ENCODE results near the gene CSH2.

Gene CSH2

DNA sequence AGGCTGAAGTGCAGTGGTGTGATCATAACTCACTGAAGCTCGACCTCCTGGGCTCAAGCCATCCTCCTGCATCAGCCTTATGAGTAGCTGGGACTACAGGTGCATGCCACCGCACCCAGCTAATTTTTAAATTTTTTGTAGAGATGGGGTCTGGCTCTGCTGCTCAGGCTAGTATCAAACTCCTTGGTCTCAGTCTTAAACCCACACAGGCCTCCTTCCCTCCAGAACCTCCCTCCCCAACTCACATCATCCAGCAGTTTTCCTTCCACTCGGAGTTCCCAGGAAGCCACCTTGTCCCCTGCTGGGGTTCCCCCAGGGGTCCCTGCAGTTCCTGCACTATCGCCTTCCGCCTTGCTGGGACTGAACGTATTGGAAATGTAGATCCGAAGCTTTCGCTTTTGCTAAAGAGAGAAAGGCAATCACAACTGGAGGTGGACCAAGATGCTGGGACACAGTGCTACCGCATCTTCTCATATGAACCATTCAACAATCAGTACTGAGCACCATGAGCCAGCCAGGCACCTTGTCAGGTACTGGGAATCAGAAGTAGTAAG lies 38.2 kb downstream of the CSH2 start:
- DNase-seq (ENCODE audit: low read depth in 1 of 2, low spot score in 1 of 2) = no peak

DNA sequence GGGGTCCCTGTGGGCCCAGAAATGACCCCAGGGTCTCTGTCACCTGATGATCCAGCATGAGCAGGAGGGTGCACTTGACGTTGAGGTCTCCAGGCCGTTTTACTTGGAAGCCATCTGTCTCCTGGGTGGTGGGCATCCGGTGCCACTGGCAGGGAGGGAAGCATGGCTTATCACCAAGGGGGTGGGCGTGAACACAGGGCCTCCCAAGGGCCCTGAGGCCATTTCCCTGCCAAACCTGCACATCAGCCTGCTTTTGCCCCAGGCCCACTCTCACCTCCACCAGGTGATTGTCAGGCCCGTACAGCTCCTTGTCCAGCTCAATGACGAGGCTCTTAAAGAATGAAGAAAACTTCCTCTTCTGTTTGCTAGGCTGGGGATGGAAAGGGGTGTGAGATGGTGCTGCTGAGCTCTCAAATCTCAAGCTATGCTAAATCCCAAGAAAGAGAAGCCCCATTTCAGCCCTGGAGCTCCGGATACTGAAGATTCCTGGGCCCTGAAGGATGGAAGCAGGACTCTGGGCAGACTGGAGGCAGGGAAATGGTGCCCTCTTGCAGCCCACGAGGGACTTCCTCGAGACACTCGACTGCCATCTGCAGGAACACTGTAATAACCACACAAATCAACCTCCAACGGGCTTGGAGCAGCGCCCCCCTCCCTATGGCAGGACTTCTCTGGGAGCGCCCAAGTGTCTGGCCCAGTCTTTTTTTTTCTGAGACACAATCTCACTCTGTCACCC lies 38.9 kb downstream of the CSH2 start:
- peak in 1 of 2 donors; percentile 27 for DNase-seq (ENCODE audit: low read depth in 1 of 2, low spot score in 1 of 2)

DNA sequence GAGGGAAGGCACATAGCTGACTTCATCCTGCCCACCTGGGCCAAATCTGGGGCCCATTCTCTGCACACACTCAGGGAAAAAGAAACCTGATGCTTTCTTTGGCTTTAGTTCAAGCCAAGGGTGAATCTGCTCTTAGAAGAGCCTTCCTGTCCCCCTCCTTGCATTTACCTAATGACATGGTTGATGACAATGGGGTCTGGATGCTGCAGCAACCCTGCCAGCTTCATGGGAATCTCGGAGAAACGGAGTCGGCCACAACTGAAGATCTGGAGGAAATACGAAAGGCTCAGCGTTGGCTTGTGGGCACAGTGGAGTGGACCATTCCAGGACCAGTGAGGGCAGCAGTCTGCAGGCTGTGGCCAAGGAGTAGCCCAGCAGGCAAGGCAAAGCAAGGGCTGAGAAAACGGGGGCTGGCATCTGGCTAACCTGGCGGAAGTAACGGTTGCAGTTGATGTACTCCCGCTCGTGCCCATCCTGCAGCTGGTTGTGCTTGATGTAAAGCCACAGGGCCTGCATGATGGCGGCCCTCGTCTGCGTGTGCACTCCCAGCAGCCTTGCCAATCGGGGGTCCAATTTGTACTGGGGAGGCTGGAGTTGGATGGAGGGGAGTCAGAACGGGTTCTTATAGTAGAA lies 39.6 kb downstream of the CSH2 start:
- DNase-seq (ENCODE audit: low read depth in 1 of 2, low spot score in 1 of 2) = no peak

GRCh38 chr17:63833026-63833740 lies 40.3 kb downstream of the CSH2 start:
- DNase-seq (ENCODE audit: low read depth in 1 of 2, low spot score in 1 of 2) = no peak

DNA sequence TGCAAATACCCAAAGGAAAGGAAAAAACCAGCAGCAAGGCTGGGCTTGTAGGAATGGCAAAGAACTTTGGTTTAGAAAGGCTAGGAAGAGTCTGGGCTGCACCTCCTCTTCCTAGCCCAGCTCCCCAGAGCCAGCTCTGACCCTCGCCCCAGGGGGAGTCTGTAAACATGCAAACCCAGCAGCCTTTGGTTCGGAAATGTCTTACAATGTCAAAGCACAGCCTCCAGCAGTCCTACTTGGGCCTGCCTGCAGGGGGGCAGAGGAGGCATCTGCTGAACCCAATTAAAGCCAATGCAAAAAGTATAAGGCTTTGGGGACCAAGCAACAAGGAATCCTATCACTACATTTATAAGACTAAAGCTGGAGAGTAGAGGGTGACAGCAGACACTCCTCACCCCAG lies 41.0 kb downstream of the CSH2 start:
- no peak for DNase-seq (ENCODE audit: low read depth in 1 of 2, low spot score in 1 of 2)

DNA sequence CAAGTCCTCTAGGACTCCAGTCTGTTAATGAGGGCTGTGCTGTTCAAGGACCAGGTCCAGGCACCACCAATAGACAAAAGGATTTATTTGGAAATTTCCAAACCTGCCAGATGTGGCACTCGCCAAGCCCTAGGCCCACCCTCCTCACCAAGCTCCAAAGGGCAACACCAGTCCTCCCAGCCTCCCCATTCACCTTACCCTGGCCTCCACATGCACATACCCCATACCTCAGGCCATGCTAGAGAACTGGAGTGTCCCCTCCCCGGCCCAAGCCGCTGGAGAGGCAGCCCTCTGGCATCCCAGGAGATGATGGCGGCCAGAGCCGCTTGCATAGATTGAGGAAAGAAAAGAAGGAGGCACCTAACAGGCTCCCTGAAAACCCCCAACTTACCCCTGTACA lies 41.5 kb downstream of the CSH2 start:
- DNase-seq (ENCODE audit: low read depth in 1 of 2, low spot score in 1 of 2) = no peak

GRCh38 chr17:63831505-63831904 lies 42.0 kb downstream of the CSH2 start:
- no peak for DNase-seq (ENCODE audit: low read depth in 1 of 2, low spot score in 1 of 2)

GRCh38 chr17:63830904-63831491 lies 42.5 kb downstream of the CSH2 start:
- DNase-seq (ENCODE audit: low read depth in 1 of 2, low spot score in 1 of 2) = no peak

DNA sequence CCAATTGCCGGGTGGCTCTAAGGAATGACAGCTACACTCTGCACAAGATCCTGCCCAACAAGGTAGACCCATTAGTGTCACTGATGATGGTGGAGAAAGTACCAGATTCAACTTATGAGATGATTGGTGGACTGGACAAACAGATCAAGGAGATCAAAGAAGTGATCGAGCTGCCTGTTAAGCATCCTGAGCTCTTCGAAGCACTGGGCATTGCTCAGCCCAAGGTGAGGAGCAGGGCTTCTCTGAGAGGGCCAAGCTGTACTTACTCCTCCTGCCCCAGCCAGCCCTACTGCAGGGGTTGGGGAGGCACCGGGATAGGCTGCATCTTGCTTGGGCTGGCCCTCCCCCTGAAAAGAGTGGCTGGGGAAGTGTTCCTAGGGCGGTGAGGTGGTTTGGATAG lies 43.2 kb downstream of the CSH2 start:
- DNase-seq (ENCODE audit: low read depth in 1 of 2, low spot score in 1 of 2) = no peak

GRCh38 chr17:63828936-63829335 lies 44.5 kb downstream of the CSH2 start:
- no peak for DNase-seq (ENCODE audit: low read depth in 1 of 2, low spot score in 1 of 2)

- DNase-seq (ENCODE audit: low read depth in 1 of 2, low spot score in 1 of 2) = no peak
Measured at GRCh38 chr17:63827801-63828221, 45.7 kb downstream of the CSH2 start.

- peak; percentile 91 to 94 for DNase-seq (ENCODE audit: low read depth in 1 of 2, low spot score in 1 of 2)
Measured at GRCh38 chr17:63827002-63827800, 46.3 kb downstream of the CSH2 start, which contains the start of the genes FTSJ3 and PSMC5. TSS of gene FTSJ3 (minus strand) at chr17:63827663. CDS start at chr17:63826902, 761 bp downstream. TSS of gene PSMC5 (plus strand) at chr17:63827431. CDS start at chr17:63827491, 60 bp downstream.

DNA sequence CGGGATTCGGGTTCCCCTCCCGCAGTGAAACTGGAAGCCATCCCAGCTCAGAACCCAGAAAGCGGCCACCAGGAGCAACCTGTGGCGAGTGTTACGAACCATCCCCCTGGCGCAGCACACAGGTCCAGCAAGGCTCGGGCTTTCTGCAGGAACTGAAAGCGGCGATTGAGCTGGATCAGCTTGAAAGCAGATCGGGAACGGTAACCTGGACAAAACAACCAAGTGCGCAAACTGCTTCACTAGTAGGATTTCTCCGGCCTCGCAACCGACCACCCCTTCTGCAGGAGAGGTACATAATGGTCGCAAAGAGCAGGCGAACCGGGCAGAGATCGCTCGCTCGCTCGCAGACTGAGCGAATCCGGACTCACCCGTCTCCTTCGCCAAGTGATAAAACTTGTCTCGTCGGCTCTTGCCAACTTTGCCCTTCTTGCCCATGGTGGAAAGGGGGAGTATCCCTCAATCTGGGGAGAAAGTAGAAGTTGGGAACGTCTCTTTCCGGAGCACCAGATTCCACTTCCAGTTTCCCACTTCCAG lies 46.9 kb downstream of the CSH2 start:
- no peak for DNase-seq (ENCODE audit: low read depth in 1 of 2, low spot score in 1 of 2)

DNA sequence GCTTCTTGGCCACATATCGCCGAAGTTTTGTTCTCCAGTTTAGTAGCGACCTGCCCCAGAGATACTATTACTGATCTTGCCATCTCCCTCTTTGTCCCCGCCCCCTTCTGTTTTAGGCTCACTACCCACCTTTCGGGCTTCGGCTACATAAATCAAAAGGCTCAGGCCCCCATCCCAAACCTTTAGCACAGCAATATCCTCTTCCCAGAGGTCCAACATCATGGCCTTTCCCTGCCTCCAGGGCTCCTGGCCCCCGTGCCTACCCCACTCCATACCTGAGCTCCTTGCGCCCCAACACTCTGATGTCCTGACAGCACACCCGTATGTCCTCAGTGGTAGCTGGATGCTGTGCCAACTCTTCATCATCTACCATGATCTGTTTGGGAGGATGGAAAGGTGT lies 49.1 kb downstream of the CSH2 start:
- no peak for DNase-seq (ENCODE audit: low read depth in 1 of 2, low spot score in 1 of 2)

- DNase-seq (ENCODE audit: low read depth in 1 of 2, low spot score in 1 of 2) = no peak
Measured at GRCh38 chr17:63823659-63824331, 49.7 kb downstream of the CSH2 start.

- DNase-seq (ENCODE audit: low read depth in 1 of 2, low spot score in 1 of 2) = no peak
Measured at GRCh38 chr17:63822537-63822936, 50.9 kb downstream of the CSH2 start.

All from activated CD4-positive, alpha-beta T cell treated with anti-CD3 and anti-CD28 coated beads, Interleukin-2, amount 50 U/mL, for 24 hours (primary cell).